ENCODE data around the gene GPS1.

DNA sequence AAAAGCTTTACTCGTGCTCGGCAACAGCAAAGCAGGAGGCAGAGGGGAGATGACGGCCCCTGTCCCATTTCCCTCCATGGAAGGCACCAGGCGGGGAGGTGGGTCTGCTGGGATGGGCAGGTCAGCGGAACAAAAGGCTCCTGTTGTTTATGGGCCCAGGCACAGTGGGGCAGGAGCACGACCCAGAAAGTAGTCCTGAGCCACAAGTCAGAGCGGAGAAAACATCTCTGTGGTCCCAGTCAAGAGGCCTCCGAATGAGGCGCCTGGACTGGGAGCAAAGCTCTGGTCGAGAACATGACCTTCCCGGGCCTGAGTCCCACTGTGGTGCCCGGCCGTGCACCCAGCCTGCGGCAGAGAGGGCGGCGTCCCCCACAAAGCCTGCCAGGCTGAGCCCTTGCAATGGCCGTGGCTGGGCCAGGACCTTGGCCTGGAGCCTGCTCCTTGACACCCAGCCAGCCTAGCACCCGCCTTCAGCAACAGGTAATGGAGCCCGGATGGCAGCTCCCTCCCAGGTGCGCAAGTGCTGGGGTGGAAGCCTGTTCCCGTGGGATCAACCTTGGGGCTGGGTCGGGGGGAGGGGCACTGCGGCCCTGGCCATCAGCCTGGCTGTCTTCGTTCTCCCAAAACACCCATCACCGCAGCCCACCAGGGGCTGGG, 3.7 kb upstream of the GPS1 start:
- TF ChIP-seq CTCF (IDR thresholded peaks at IDR 0.05) (no peak), POLR2A (IDR thresholded peaks at IDR 0.05) (no peak)
